ENCODE results near the gene NIPBL.
"Not testable (repeated sequence)": the region's sequence is repeated elsewhere in the genome, so short reads cannot be mapped to it uniquely, and the experiment has no call there.

Gene NIPBL

GRCh38 chr5:36879274-36880033 lies 2.9 kb downstream of the NIPBL start:
- no peak for DNase-seq

- no peak for DNase-seq
These were observed 4.2 kb downstream of the NIPBL start for GRCh38 chr5:36880761-36881160.

- DNase-seq, result no peak
These were observed 4.7 kb downstream of the NIPBL start for GRCh38 chr5:36881304-36881703.

DNA sequence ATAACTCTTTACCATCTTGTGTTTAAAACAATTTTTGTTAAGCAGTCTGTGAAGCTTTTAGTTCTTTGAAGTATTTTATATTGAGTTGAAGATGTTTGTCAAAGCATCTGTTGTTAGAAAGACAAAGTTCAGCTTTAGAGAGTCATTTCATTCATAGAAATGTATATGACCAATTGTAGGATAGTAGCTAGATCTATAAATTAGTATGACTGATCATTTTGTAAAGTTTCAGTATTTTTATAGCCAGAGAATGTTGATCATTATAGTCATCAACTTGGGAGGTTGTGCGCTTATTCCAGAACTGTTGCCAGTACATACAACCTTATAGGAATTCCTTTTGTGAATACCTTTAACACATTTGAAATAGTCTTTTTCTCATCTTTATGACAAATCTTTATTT lies 5.2 kb downstream of the NIPBL start:
- DNase-seq, result no peak

GRCh38 chr5:36882250-36882649 lies 5.7 kb downstream of the NIPBL start:
- DNase-seq, result no peak

- no peak for DNase-seq
These were observed 7.4 kb downstream of the NIPBL start for GRCh38 chr5:36883894-36884462.

DNA sequence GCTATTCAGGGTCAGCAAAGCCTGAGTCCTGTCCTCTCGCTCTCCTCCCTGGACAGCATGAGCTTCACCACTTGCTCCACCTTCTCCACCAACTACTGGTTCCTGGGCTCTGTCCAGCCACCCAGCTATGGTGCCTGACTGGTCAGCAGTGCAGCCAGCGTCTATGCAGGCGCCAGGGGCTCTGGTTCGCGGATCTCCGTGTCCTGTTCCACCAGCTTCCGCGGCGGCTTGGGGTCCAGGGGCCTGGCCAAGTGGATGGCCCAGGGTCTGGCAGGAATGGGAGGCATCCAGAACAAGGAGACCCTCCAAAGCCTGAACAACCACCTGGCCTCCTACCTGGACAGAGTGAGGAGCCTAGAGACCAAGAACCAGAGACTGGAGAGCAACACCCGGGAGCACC lies 8.6 kb downstream of the NIPBL start:
- no peak for DNase-seq

DNA sequence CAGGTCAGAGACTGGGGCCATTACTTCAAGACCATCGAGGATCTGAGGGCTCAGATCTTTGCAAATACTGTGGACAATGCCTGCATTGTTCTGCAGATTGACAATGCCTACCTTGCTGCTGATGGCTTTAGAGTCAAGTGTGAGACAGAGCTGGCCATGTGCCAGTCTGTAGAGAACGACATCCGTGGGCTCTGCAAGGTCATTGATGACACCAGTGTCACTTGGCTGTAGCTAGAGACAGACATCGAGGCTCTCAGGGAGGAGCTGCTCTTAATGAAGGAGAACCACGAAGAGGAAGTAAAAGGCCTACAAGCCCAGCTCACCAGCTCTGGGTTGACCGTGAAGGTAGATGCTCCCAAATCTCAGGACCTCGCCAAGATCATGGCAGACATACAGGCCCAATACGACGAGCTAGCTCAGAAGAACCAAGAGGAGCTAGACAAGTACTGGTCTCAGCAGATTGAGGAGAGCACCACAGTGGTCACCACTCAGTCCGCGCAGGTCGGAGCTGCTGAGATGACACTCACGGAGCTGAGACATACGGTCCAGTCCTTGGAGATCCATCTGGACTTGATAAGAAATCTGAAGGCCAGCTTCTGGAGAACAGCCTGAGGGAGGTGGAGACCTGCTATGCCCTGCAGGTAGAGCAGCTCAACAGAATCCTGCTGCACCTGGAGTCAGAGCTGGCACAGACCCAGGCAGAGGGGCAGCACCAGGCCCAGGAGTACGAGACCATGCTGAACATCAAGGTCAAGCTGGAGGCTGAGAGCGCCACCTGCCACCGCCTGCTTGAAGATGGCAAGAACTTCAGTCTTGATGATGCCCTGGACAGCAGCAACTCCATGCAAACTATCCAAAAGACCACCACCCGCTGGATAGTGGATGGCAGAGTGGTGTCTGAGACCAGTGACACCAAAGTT lies 9.3 kb downstream of the NIPBL start:
- no peak for DNase-seq

DNA sequence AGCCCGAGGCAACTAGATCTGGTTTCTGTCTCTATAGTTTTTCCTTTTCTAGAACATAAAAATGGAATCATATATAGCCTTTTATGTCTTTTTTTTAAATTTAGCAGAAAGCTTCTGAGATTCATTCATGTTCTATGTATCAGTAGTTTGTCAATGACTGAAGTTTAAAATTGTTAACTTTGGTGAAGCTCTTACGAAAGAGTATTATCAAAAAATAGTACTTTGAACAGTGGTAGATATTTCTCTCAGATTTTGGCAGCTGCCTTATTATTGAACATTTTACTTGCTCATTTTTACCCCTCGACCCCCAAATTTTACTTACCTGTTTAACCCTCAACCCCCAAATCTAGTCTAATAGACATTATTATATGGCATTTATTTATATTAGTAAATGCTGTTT lies 10.2 kb downstream of the NIPBL start:
- no peak for DNase-seq

- no peak for DNase-seq
These were observed 11.0 kb downstream of the NIPBL start for GRCh38 chr5:36887532-36887931.

DNA sequence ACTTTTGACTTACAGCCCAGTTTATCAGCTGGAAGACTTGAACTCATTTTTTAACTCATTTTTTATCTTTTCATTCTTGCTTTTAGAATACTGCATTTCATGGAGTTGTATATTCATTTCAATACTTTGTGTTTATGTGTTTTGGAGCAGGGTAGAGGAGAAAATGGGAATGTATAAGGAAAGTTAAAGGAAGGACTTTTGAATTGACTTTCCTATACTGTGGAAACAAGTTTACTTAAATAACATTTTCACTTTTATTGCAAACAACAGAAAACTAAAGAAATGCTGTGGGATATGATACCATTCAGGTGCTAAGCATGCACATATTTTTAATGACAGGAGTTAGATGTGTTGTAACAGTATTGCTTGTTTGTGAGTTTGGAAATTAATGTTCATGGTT lies 11.7 kb downstream of the NIPBL start:
- no peak for DNase-seq

DNA sequence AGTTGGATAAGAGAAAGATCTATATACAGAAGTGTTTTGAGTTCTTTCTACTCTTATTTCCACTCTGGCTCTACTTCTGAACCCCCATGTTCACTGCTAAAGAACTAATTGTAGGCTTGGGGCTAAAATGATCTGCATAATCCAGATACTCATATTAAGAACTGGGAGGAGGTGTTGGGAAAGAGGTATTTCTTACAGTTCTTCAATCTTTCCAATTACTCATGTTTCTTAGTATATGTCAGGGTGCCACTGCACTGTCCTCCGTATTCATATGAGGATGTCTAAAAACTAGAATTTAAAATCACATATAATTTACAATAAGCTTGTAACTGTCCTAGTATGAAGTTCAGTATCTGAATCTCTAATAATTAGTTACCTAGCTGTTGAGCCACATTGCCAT lies 12.7 kb downstream of the NIPBL start:
- DNase-seq, result no peak

DNA sequence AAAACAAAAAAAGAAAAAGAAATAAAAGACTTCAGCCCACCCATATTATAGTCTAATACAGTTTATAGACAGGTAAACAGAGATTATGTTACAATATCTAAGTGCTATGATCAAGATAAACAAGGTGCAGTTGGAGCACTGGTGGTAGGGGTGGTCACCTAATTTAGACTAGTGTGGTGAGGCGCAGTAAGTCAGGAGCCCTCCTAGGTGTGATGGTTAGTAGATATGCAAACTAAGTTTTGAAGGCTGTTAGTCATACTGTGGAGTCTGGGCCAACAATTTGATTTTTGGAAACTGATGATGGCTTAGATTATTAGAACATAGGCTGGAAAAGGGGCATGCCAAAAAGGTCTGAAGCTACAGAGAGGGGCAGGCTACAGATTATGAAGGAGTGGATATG lies 14.7 kb downstream of the NIPBL start:
- no peak for DNase-seq

- DNase-seq, result not testable (repeated sequence)
These were observed 15.7 kb downstream of the NIPBL start for GRCh38 chr5:36892085-36892830.

DNA sequence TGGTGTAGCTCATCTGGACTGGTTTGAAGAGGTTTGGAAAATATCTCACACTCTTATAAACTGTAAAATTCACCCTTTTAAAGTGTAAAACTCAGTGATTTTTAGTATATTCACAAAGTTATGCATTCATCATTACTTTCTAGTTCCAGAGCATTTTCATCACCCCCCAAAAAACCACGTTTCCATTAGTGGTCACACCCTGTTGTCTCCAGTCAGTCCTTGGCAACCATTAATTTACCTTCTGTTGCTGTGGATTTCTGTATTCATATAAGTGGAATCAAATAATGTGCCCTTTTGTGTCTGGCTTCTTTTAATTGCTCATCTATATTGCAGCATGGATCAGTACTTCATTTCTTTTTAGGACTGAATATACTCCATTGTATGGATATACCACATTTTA lies 18.4 kb downstream of the NIPBL start:
- no peak for DNase-seq

GRCh38 chr5:36896476-36896875 lies 19.9 kb downstream of the NIPBL start:
- no peak for DNase-seq

GRCh38 chr5:36897616-36898015 lies 21.0 kb downstream of the NIPBL start:
- no peak for DNase-seq

- no peak for DNase-seq
These were observed 23.3 kb downstream of the NIPBL start for GRCh38 chr5:36899860-36900259.

- no peak for DNase-seq
These were observed 23.7 kb downstream of the NIPBL start for GRCh38 chr5:36900283-36900682.

- not testable (repeated sequence) for DNase-seq
These were observed 24.5 kb downstream of the NIPBL start for GRCh38 chr5:36901077-36901476.

DNA sequence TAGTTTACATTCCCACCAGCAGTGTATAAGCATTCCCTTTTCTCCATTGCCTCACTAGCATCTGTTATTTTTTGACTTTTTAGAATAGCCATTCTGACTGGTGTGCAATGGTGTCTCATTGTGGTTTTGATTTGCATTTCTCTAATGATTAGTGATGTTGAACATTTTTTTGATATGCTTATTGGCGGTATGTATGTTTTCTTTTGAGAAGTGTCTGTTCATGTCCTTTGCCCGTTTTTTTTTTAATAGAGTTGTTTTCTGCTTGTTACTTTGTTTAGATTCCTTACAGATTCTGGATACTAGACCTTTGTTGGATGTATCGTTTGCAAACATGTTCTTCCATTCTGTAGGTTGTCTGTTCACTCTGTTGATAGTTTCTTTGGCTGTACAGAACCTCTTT lies 25.3 kb downstream of the NIPBL start:
- no peak for DNase-seq

DNA sequence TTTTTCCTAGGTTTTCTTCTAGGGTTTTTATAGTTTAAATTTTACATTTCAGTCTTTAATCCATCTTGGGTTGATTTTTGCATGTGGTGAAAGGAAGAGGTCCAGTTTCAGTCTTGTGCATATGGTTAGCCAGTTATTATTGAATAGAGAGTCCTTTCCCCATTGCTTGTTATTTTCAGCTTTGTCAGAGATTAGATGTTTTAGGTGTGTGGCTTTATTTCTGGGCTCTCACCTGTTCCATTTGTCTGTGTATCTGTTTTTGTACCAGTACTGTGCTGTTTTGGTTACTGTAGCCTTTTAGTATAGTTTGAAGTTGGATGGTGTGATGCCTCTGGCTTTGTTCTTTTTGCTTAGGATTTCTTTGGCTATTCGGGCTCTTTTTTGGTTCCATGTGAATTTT lies 25.8 kb downstream of the NIPBL start:
- no peak for DNase-seq

GRCh38 chr5:36904677-36905076 lies 28.1 kb downstream of the NIPBL start:
- no peak for DNase-seq
